GM19025 (cell line): ENCODE measurements around the gene SHB.
"Not testable (repeated sequence)": the region's sequence is repeated elsewhere in the genome, so short reads cannot be mapped to it uniquely, and the experiment has no call there.

Experiments used
- ATAC-seq: cut with Tn5 transposase; IDR thresholded peaks from one replicate; pipeline ENCODE4 v1.9.1; 2021; ENCODE audit warnings: mild to moderate bottlenecking, low read depth, moderate library complexity; ENCODE audit not compliant: unreplicated experiment

The SHB gene

GRCh38 chr9:37909836-37910235 is 159.2 kb downstream of the SHB start:
- not testable (repeated sequence) for ATAC-seq

DNA sequence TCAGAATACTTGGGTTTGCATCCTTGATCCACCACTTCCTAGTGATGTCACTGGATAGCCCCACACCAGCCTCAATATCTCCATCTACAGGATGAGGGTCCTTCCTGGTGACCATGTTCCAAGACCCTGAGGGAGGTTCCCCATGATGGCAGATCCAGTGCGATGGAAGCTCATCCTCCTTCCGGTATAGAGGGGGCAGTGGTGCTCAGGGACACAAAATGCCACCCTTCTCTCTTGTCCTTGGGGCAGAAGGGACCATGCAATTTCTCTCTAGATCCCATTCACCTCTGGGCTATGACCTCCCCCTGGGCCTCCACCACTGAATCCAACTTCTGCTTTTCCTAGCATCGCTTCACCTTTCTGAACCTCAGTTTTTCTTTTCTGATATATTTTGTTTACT is 159.7 kb downstream of the SHB start:
- no peak for ATAC-seq

GRCh38 chr9:37908698-37909186 is 160.3 kb downstream of the SHB start:
- ATAC-seq: no peak

DNA sequence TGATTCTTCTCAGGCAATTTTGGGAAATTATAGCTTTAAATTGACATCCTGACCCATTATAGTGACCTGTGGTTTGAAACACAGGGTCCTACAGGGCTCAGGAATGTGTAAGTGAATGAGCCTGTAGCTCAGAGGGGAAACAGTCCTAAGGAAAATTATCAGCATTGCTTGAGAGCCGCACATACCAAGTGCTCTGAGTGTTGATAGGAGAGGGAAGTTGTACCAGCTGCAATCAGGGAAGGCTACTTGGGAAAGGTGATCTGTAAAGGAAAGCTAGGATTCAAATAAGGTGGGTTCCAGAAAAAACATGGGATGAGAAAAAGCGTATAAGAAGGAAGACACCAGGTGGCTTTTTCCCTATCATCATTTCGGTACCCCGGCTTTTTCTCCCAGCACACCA is 160.7 kb downstream of the SHB start:
- no peak for ATAC-seq

- no peak for ATAC-seq
Measured at GRCh38 chr9:37906312-37907239, 162.5 kb downstream of the SHB start.

GRCh38 chr9:37905776-37906175 is 163.3 kb downstream of the SHB start:
- ATAC-seq: no peak

DNA sequence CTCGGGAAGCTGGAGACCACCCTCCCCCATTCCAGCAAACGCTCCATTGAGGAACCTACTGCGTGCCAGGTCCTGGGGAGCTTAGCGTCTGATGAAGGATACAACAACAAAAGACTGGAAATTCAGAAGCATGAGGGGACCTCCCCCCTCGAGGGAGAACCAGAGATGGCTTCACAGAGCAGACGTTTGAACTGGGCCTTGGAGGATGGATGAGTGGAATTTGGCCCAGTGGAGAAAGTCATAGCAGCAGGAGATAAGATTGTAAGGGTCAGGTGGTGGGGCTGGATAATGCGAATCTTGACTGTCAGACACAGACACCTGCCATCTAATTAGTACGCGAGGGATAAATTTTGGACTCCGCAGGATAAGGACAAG is 163.9 kb downstream of the SHB start:
- ATAC-seq: no peak

- no peak for ATAC-seq
Measured at GRCh38 chr9:37904445-37905130, 164.4 kb downstream of the SHB start.

DNA sequence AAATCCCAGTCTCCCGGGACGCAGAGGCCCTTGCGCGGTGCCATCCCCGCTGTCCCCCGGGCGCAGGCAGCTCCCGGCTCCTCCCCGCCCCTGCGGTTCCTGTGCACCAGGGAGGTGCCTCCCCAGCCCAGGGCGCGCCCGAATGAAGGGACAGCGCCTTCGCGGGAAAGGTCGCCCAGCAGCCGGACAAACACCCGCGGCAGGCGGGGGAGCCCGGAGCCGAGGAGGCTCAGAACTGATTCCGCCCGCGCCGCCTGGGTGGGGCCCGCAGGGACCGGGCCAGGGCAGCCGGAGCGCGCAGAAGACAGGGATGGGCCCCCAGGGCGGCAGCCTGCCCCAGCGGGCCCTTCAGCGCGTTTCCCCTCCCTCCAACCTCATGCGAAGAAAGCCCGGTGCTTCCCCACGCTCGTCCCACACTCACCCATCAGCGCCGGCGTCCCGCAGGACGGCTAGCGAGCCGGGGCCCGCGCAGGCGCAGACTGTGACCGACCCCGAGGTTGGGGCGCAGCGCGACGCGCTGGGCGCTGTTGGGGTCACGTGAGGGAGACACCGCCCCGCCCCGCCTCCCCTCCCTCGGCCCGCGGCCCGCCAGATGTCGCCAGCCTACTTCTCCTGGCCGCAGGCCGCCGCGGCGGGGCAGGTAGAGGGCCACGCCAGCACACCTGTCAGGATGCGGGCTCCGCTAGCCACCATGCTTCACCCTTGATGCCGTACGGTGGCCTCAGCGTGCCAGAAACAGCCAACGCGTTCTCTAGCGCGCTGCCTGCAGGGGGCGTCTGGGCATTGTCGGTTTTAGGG is 165.2 kb downstream of the SHB start, which contains the start of gene SLC25A51:
TSS of gene SLC25A51 (minus strand) at position 481 of the 798 bp plus-strand sequence. CDS start 15,577 bp downstream, outside the sequence.
- ATAC-seq: peak; percentile 86

GRCh38 chr9:37902796-37903646 is 166.0 kb downstream of the SHB start:
- no peak for ATAC-seq

- no peak for ATAC-seq
Measured at GRCh38 chr9:37902131-37902530, 166.9 kb downstream of the SHB start.

DNA sequence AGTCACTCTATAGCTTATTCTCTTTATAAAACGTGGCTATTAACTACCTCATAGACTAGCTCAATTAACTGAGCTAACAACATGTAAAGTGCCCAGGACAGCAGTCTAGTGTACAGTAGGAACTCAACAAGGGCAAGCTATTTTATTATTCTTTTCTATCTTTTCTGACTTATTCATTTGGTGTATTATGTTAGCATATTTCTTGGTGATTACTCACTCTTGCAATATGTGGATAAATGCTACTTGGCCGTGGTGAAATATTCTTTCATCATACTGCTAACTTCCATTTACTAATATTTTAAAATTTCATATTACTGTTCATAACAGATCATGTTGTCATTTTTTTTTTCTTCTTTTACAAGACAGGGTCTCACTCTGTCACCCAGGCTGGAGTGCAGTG is 170.0 kb downstream of the SHB start:
- ATAC-seq: no peak

GRCh38 chr9:37897665-37898064 is 171.4 kb downstream of the SHB start:
- ATAC-seq: no peak

GRCh38 chr9:37892063-37892462 is 177.0 kb downstream of the SHB start:
- ATAC-seq: no peak

DNA sequence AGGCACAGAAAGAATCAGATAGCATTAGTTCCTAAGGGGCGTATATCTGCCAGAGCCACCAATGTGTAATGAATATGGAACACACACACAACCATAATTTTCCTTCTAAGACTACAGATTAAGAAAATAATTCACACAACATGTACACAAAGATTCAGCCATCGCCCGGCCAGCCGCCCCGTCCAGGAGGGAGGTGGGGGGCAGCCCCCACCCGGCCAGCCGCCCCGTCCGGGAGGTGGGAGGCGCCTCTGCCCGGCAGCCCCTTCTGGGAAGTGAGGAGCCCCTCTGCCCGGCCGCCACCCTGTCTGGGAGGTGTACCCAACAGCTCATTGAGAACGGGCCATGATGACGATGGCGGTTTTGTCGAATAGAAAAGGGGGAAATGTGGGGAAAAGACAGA is 178.0 kb downstream of the SHB start:
- ATAC-seq: not testable (repeated sequence)

GRCh38 chr9:37889536-37889935 is 179.5 kb downstream of the SHB start:
- no peak for ATAC-seq

DNA sequence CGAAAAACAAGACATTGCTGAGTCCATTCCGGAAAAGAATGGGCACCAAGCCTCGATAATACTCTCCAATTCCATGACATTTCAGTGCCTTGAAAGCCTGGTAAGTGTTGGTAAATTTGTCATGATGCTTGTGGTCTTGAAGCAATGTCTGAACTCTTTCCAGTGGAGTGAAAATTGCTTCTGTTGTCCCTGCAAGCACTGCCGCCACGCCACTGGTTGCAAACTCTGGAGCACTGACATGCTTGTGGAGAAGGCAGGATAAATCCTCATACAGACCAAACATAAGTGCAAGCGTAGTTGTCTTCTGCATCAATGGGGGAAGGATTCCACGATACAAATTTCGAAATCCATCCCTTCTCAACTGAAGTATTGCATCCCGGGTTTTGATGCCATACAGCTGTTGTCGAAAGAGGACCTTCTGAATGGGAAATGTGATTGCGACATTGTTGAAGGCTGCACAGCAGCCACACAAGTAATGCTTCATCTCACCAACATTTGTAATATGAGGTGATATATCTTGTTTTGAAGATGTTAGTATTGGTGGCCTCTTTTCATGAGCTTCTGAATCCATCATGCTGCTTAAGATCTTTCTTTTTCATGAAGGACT is 180.9 kb downstream of the SHB start:
- ATAC-seq: not testable (repeated sequence)

DNA sequence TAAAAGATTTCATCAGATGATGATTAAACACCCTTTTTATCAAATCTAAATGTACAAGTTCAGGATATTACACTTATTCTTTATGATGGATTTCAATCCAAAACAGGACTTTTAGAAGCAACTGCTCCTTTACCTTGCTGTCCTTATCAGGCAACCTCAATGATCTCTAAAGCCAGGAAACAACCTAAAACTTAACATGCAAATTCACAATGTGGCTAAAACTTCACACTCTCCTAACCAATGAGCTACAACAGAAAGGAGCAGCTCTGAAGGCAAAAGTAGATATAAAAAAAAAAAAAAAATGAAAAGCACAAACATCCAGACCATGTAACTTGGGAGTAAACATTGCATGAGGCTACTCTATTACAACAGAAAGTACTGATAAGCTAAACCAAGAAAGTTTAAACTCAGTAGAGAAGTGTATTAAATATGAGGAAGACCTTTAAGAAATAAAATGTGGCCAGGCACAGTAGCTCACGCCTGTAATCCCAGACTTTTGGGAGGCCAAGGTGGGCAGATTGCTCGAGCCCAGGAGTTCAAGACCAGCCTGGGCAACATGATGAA is 188.0 kb downstream of the SHB start:
- ATAC-seq: no peak

DNA sequence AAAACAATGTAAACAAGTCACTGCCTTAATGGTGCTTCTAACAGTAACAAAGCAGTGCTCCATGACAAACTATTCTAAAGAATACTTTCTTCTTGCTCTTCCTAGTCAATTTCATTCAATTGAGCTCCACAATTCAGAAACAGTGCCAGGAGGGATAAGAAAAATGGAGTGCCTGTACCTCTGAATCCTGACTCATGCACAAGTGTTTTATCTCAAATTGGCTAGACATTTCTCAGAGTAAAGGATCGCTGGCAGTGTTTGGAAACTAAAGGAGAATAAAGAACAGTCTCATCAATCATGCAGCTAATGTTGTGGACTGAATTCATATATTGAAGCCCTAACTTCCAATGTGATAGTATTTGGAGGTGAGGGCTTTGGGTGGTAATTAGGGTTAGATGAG is 192.7 kb downstream of the SHB start:
- ATAC-seq: no peak
